Parathyroid adenoma (tissue), 2 donors: ENCODE data around the gene PCDH17.
A peak's percentile ranks its signal among the peaks of the same experiment; 100 is the strongest.

ENCODE experiments used
- H2AFZ ChIP-seq: fragments of 300-600 bp; sonication (generic); one replicate; pipeline ENCODE4 v1.7.0; 2017; ENCODE audit warnings: antibody characterized with exemption, mild to moderate bottlenecking
- H3K27ac ChIP-seq: fragments of 300-600 bp; sonication (generic); one replicate; pipeline ENCODE4 v1.7.0; 2017
- H3K27me3 ChIP-seq: fragments of 300-600 bp; sonication (generic); one replicate; pipeline ENCODE4 v1.7.0; 2017; ENCODE audit warnings: low read length; ENCODE audit not compliant: control insufficient read depth, insufficient read depth
- H3K36me3 ChIP-seq: fragments of 300-600 bp; sonication (generic); one replicate; pipeline ENCODE4 v1.7.0; 2017; ENCODE audit warnings: low read length; ENCODE audit not compliant: control insufficient read depth, insufficient read depth
- H3K4me1 ChIP-seq: fragments of 300-600 bp; sonication (generic); one replicate; pipeline ENCODE4 v1.7.0; 2017; ENCODE audit warnings: control low read depth
- H3K4me2 ChIP-seq: fragments of 300-600 bp; sonication (generic); one replicate; pipeline ENCODE4 v1.7.0; 2017; ENCODE audit warnings: low read length
- H3K4me3 ChIP-seq: fragments of 300-600 bp; sonication (generic); one replicate; pipeline ENCODE4 v1.7.0; 2017; ENCODE audit warnings: low read depth, low read length
- H3K79me2 ChIP-seq: fragments of 300-600 bp; sonication (generic); one replicate; pipeline ENCODE4 v1.7.0; 2017; ENCODE audit warnings: control low read depth
- H3K9ac ChIP-seq: fragments of 300-600 bp; sonication (generic); one replicate; pipeline ENCODE4 v1.7.0; 2017; ENCODE audit warnings: mild to moderate bottlenecking
- H3K9me3 ChIP-seq: fragments of 300-600 bp; sonication (generic); one replicate; pipeline ENCODE4 v1.7.0; 2017; ENCODE audit warnings: low read length; ENCODE audit not compliant: control insufficient read depth
- TF ChIP-seq, protein P1 (sequence below): fragments of 300-600 bp; sonication (generic); IDR thresholded peaks from one replicate; pipeline ENCODE4 v1.7.0; 2017; ENCODE audit warnings: antibody characterized with exemption, mild to moderate bottlenecking
- donor health status: primary hyperparathyroidism.

The PCDH17 gene

GRCh38 chr13:57632276-57633140, 964 bp downstream of the PCDH17 start:
- TF ChIP-seq, protein P1, sequence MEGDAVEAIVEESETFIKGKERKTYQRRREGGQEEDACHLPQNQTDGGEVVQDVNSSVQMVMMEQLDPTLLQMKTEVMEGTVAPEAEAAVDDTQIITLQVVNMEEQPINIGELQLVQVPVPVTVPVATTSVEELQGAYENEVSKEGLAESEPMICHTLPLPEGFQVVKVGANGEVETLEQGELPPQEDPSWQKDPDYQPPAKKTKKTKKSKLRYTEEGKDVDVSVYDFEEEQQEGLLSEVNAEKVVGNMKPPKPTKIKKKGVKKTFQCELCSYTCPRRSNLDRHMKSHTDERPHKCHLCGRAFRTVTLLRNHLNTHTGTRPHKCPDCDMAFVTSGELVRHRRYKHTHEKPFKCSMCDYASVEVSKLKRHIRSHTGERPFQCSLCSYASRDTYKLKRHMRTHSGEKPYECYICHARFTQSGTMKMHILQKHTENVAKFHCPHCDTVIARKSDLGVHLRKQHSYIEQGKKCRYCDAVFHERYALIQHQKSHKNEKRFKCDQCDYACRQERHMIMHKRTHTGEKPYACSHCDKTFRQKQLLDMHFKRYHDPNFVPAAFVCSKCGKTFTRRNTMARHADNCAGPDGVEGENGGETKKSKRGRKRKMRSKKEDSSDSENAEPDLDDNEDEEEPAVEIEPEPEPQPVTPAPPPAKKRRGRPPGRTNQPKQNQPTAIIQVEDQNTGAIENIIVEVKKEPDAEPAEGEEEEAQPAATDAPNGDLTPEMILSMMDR = no peak
- Histone ChIP-seq H3K27me3 (no peaks in the 10 kb centered on the region), H3K36me3 (no peaks in the 10 kb centered on the region), H3K9ac (no peak overlapping the region), H3K4me2 (peak overlapping the region; percentile 77), H3K4me3 (peak overlapping the region; percentile 39), H3K79me2 (no peaks in the 10 kb centered on the region), H3K9me3 (no peaks in the 10 kb centered on the region), H2AFZ (peak overlapping the region; percentile 66), H3K4me1 (no peaks in the 10 kb centered on the region), H3K27ac (no peak overlapping the region)

DNA sequence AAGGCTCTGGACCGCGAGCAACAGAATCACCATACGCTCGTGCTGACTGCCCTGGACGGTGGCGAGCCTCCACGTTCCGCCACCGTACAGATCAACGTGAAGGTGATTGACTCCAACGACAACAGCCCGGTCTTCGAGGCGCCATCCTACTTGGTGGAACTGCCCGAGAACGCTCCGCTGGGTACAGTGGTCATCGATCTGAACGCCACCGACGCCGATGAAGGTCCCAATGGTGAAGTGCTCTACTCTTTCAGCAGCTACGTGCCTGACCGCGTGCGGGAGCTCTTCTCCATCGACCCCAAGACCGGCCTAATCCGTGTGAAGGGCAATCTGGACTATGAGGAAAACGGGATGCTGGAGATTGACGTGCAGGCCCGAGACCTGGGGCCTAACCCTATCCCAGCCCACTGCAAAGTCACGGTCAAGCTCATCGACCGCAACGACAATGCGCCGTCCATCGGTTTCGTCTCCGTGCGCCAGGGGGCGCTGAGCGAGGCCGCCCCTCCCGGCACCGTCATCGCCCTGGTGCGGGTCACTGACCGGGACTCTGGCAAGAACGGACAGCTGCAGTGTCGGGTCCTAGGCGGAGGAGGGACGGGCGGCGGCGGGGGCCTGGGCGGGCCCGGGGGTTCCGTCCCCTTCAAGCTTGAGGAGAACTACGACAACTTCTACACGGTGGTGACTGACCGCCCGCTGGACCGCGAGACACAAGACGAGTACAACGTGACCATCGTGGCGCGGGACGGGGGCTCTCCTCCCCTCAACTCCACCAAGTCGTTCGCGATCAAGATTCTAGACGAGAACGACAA, 1.8 kb downstream of the PCDH17 start:
- Histone ChIP-seq H3K79me2 (no peaks in the 10 kb centered on the region), H3K4me3 (no peak overlapping the region), H3K27me3 (no peaks in the 10 kb centered on the region), H3K9ac (no peak overlapping the region), H3K36me3 (no peaks in the 10 kb centered on the region), H2AFZ (no peak overlapping the region), H3K27ac (no peak overlapping the region), H3K4me2 (peak overlapping the region; percentile 77), H3K4me1 (no peaks in the 10 kb centered on the region), H3K9me3 (no peaks in the 10 kb centered on the region)
- TF ChIP-seq, protein P1 = peak; percentile 5

- no peaks in the 10 kb centered on the region for H3K4me1 ChIP-seq
- no peaks in the 10 kb centered on the region for H3K9me3 ChIP-seq
- H2AFZ ChIP-seq = no peak overlapping the region
- H3K9ac ChIP-seq = no peak overlapping the region
- peak overlapping the region; percentile 29 for H3K4me3 ChIP-seq
- H3K4me2 ChIP-seq = peak overlapping the region; percentile 10
- no peaks in the 10 kb centered on the region for H3K27me3 ChIP-seq
- TF ChIP-seq, protein P1 = no peak
- no peak overlapping the region for H3K27ac ChIP-seq
- no peaks in the 10 kb centered on the region for H3K36me3 ChIP-seq
- no peaks in the 10 kb centered on the region for H3K79me2 ChIP-seq
These were observed 2.6 kb downstream of the PCDH17 start for GRCh38 chr13:57633950-57634838.

DNA sequence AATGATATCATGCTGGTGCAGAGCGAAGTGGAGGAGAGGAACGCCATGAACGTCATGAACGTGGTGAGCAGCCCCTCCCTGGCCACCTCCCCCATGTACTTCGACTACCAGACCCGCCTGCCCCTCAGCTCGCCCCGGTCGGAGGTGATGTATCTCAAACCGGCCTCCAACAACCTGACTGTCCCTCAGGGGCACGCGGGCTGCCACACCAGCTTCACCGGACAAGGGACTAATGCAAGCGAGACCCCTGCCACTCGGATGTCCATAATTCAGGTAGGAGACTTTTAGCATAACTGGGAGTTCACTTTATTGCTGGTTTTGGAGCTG, 3.3 kb downstream of the PCDH17 start:
- Histone ChIP-seq H2AFZ (no peak overlapping the region), H3K36me3 (no peaks in the 10 kb centered on the region), H3K4me1 (no peaks in the 10 kb centered on the region), H3K27ac (no peak overlapping the region), H3K27me3 (no peaks in the 10 kb centered on the region), H3K9ac (no peak overlapping the region), H3K4me3 (no peak overlapping the region), H3K9me3 (no peaks in the 10 kb centered on the region), H3K79me2 (no peaks in the 10 kb centered on the region), H3K4me2 (peak overlapping the region; percentile 25)
- TF ChIP-seq, protein P1 = no peak
